Spleen (tissue), 7 donors: ENCODE data around the gene ACADL.

ENCODE experiments used
- POLR2AphosphoS5 ChIP-seq, 3 donors: sonication (generic); formaldehyde crosslinking; IDR thresholded peaks; one replicate each; pipeline ENCODE4 v1.5.1; 2017; ENCODE audit warnings: antibody characterized with exemption in 3 of 3
- TF ChIP-seq, protein P1 (sequence below), 11 experiments: fragments of 200-600 bp in 7 of 11; fragments of 450-650 bp in 4 of 11; sonication (generic) in 4 of 11; IDR thresholded peaks in 8 of 11; conservative IDR thresholded peaks in 3 of 11; 1 replicate in 7 of 11; 2 replicates in 4 of 11; pipeline versions ENCODE4 v1.4.0 to v1.8.0; 2016 to 2021; ENCODE audit warnings: antibody characterized with exemption in 11 of 11, inconsistent platforms in 4 of 11, mild to moderate bottlenecking in 1 of 11
- donor health status: DM: no; HTN: no; CAD: no; lungs with moderate emphysema.
- donor health status: DM: no; HTN: no; CAD: no.
- donor health status: DM: no; HTN: no; CAD: no.

DNA sequence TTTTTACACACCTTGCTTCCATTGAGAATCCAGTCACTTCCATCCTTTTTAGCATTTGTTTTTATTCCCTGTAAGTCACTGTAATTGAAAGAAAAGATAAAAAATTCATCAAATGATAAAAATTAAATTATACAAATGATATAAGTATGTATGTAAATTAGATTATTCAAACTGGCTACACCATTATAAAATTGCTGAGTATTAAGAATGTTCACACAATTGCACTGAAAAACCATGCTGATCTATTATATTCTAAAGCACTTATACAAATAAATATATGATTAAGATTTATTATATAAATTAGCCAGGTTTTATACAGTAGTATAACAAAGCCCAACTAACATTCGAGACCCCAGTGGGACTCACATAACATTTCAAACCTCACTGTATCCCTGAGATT is 15.1 kb downstream of the ACADL start:
- no peak for TF ChIP-seq POLR2AphosphoS5 (IDR thresholded peaks at IDR 0.05)
- TF ChIP-seq, protein P1, sequence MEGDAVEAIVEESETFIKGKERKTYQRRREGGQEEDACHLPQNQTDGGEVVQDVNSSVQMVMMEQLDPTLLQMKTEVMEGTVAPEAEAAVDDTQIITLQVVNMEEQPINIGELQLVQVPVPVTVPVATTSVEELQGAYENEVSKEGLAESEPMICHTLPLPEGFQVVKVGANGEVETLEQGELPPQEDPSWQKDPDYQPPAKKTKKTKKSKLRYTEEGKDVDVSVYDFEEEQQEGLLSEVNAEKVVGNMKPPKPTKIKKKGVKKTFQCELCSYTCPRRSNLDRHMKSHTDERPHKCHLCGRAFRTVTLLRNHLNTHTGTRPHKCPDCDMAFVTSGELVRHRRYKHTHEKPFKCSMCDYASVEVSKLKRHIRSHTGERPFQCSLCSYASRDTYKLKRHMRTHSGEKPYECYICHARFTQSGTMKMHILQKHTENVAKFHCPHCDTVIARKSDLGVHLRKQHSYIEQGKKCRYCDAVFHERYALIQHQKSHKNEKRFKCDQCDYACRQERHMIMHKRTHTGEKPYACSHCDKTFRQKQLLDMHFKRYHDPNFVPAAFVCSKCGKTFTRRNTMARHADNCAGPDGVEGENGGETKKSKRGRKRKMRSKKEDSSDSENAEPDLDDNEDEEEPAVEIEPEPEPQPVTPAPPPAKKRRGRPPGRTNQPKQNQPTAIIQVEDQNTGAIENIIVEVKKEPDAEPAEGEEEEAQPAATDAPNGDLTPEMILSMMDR (IDR thresholded peaks at IDR 0.05 in 8 of 11, conservative IDR thresholded peaks at IDR 0.05 in 3 of 11) = no peak
